Neural cell (in vitro differentiated cells): ENCODE data around the gene IGF1R.

Experiments used
- CTCF ChIP-seq: fragments of 450-650 bp; IDR thresholded peaks from 2 replicates; pipeline ENCODE4 v1.5.1; 2014; ENCODE audit warnings: antibody characterized with exemption, mild to moderate bottlenecking, moderate library complexity; ENCODE audit not compliant: poor library complexity, severe bottlenecking
- EP300 ChIP-seq: fragments of 450-650 bp; conservative IDR thresholded peaks from 2 replicates; pipeline ENCODE4 v1.6.1; 2014; ENCODE audit warnings: antibody characterized with exemption, mild to moderate bottlenecking, moderate library complexity; ENCODE audit not compliant: poor library complexity, severe bottlenecking
- EZH2 ChIP-seq: fragments of 200-600, 300-800 bp; shearing (Covaris generic), sonication (generic); IDR thresholded peaks from 2 replicates; pipeline ENCODE4 v1.6.1; 2014; ENCODE audit warnings: antibody characterized with exemption, low read length, borderline replicate concordance, mild to moderate bottlenecking; ENCODE audit not compliant: insufficient read depth, poor library complexity, severe bottlenecking
- POLR2AphosphoS5 ChIP-seq: IDR thresholded peaks from 2 replicates; pipeline ENCODE4 v1.6.1; 2012
- RAD21 ChIP-seq: fragments of 450-650 bp; conservative IDR thresholded peaks from 2 replicates; pipeline ENCODE4 v1.6.1; 2014; ENCODE audit warnings: antibody characterized with exemption, mild to moderate bottlenecking, moderate library complexity
- REST ChIP-seq: IDR thresholded peaks from 2 replicates; pipeline ENCODE4 v1.6.1; 2012; ENCODE audit warnings: borderline replicate concordance
- TAF1 ChIP-seq: IDR thresholded peaks from 2 replicates; pipeline ENCODE4 v1.6.1; 2012; ENCODE audit warnings: low read depth

GRCh38 chr15:98883478-98883877, 235.1 kb downstream of the IGF1R start:
- TF ChIP-seq POLR2AphosphoS5 (no peak), EZH2 (no peak), CTCF (no peak), TAF1 (no peak), EP300 (no peak), REST (no peak), RAD21 (no peak)
